Neural progenitor cell (in vitro differentiated cells): Measurements from ENCODE around the gene GTPBP10. TPM values are rescaled to one million over a fixed set of nuclear protein-coding genes. Genes with fewer than 3 reads are reported as not detected.

ENCODE experiments used
- DNase-seq: peaks from one replicate; pipeline ENCODE4 v3.0.0-alpha.2; 2016; ENCODE audit warnings: low spot score
- H2AFZ ChIP-seq: fragments of 200-600 bp; sonication (generic); replicated peaks from 2 replicates; pipeline ENCODE4 v1.6.1; 2016; ENCODE audit warnings: antibody characterized with exemption
- H3F3A ChIP-seq: fragments of 200-600 bp; sonication (generic); 2 replicates; pipeline ENCODE4 v1.6.1; 2016; ENCODE audit warnings: antibody characterized with exemption, low read depth
- H3K27ac ChIP-seq: fragments of 200-600 bp; sonication (generic); 2 replicates; pipeline ENCODE4 v1.5.1; 2016; ENCODE audit warnings: mild to moderate bottlenecking
- H3K27me3 ChIP-seq: fragments of 200-600 bp; sonication (generic); 2 replicates; pipeline ENCODE4 v1.6.1; 2016; ENCODE audit warnings: mild to moderate bottlenecking, moderate library complexity
- H3K36me3 ChIP-seq: fragments of 200-600 bp; sonication (generic); 2 replicates; pipeline ENCODE4 v1.5.1; 2016
- H3K4me1 ChIP-seq: fragments of 200-600 bp; sonication (generic); 2 replicates; pipeline ENCODE4 v1.6.1; 2016; ENCODE audit warnings: mixed run types
- H3K4me2 ChIP-seq: fragments of 200-600 bp; sonication (generic); 2 replicates; pipeline ENCODE4 v1.6.1; 2016
- H3K4me3 ChIP-seq: fragments of 200-600 bp; sonication (generic); 2 replicates; pipeline ENCODE4 v1.5.1; 2016
- H3K79me2 ChIP-seq: fragments of 200-600 bp; sonication (generic); 2 replicates; pipeline ENCODE4 v1.6.1; 2016; ENCODE audit warnings: low read depth
- H3K9ac ChIP-seq: fragments of 200-600 bp; sonication (generic); 2 replicates; pipeline ENCODE4 v1.6.1; 2016
- H3K9me3 ChIP-seq: fragments of 200-600 bp; sonication (generic); 2 replicates; pipeline ENCODE4 v1.5.1; 2016; ENCODE audit warnings: low read depth
- H4K20me1 ChIP-seq: fragments of 200-600 bp; sonication (generic); 2 replicates; pipeline ENCODE4 v1.6.1; 2016; ENCODE audit warnings: low read depth
- H3K27ac Mint-ChIP-seq: 3 replicates; pipeline ENCODE4 v1.8.0; 2021; ENCODE audit warnings: mixed read lengths
- H3K27me3 Mint-ChIP-seq: 2 replicates; pipeline ENCODE4 v1.8.0; 2022; ENCODE audit warnings: low read depth, mild to moderate bottlenecking, inconsistent platforms, moderate library complexity, mixed read lengths; ENCODE audit not compliant: insufficient read depth
- H3K36me3 Mint-ChIP-seq: 3 replicates; pipeline ENCODE4 v1.8.0; 2021; ENCODE audit warnings: mixed read lengths
- H3K4me1 Mint-ChIP-seq: 3 replicates; pipeline ENCODE4 v1.8.0; 2021; ENCODE audit warnings: mixed read lengths
- H3K4me3 Mint-ChIP-seq: 3 replicates; pipeline ENCODE4 v1.8.0; 2021; ENCODE audit warnings: mild to moderate bottlenecking, moderate library complexity, mixed read lengths
- H3K9me3 Mint-ChIP-seq: 3 replicates; pipeline ENCODE4 v1.8.0; 2020; ENCODE audit warnings: mixed read lengths
- CTCF ChIP-seq: fragments of 200-600 bp; sonication (generic); IDR thresholded peaks from 2 replicates; pipeline ENCODE4 v1.5.1; 2017; ENCODE audit warnings: antibody characterized with exemption, mild to moderate bottlenecking
- EZH2 ChIP-seq: fragments of 200-600 bp; sonication (generic); IDR thresholded peaks from 2 replicates; pipeline ENCODE4 v1.6.1; 2017; ENCODE audit warnings: antibody characterized with exemption, mild to moderate bottlenecking, moderate library complexity
- EZH2phosphoT487 ChIP-seq: fragments of 200-600 bp; sonication (generic); IDR thresholded peaks from 2 replicates; pipeline ENCODE4 v1.6.1; 2017; ENCODE audit warnings: antibody characterized with exemption
- total RNA-seq: library from RNA; depleted of rRNA; stranded (reverse); fragments of >200 nt; gene quantifications from 2 replicates; pipeline ENCODE4 v1.2.3, GENCODE V29; 2015; ENCODE audit warnings: low replicate concordance

GTPBP10 gene
- total RNA-seq, 1 donor from 2014 or later, result 29.9 TPM

GRCh38 chr7:90408142-90408541 is 61.6 kb downstream of the GTPBP10 start:
- Histone ChIP-seq H2AFZ (no peak overlapping the region), H3K4me1 (peaks cover 5% of the 10 kb centered on the region), H3K4me3 (no peak overlapping the region), H3K9ac (no peak overlapping the region), H3K9me3 (no peaks in the 10 kb centered on the region), H3K79me2 (peaks cover 49% of the 10 kb centered on the region), H3F3A (peaks cover 8% of the 10 kb centered on the region), H3K27me3 (no peaks in the 10 kb centered on the region), H3K4me2 (no peak overlapping the region), H3K36me3 (peaks cover 6% of the 10 kb centered on the region), H4K20me1 (peaks cover 22% of the 10 kb centered on the region), H3K27ac (no peak overlapping the region)
- peaks cover 5% of the 10 kb centered on the region for H3K4me1 Mint-ChIP-seq
- no peaks in the 10 kb centered on the region for H3K9me3 Mint-ChIP-seq
- no peaks in the 10 kb centered on the region for H3K27me3 Mint-ChIP-seq
- no peak overlapping the region for H3K27ac Mint-ChIP-seq
- H3K36me3 Mint-ChIP-seq, result peaks cover 21% of the 10 kb centered on the region
- no peak for DNase-seq
- H3K4me3 Mint-ChIP-seq, result no peak overlapping the region
- TF ChIP-seq EZH2phosphoT487 (no peak), CTCF (no peak), EZH2 (no peak)

- no peak overlapping the region for H3K27ac ChIP-seq
- Mint-ChIP-seq H3K9me3 (no peaks in the 10 kb centered on the region), H3K27me3 (no peaks in the 10 kb centered on the region), H3K36me3 (peaks cover 23% of the 10 kb centered on the region), H3K27ac (no peak overlapping the region), H3K4me1 (peaks cover 2% of the 10 kb centered on the region), H3K4me3 (no peak overlapping the region)
- peaks cover 55% of the 10 kb centered on the region for H3K79me2 ChIP-seq
- no peaks in the 10 kb centered on the region for H3K4me1 ChIP-seq
- H3K9ac ChIP-seq, result no peak overlapping the region
- no peaks in the 10 kb centered on the region for H3K27me3 ChIP-seq
- no peaks in the 10 kb centered on the region for H3K9me3 ChIP-seq
- H3F3A ChIP-seq, result no peaks in the 10 kb centered on the region
- TF ChIP-seq EZH2phosphoT487 (no peak), CTCF (no peak), EZH2 (no peak)
- DNase-seq, result no peak
- H3K4me2 ChIP-seq, result no peak overlapping the region
- H4K20me1 ChIP-seq, result peaks cover 28% of the 10 kb centered on the region
- peaks cover 17% of the 10 kb centered on the region for H3K36me3 ChIP-seq
- no peak overlapping the region for H3K4me3 ChIP-seq
- H2AFZ ChIP-seq, result no peak overlapping the region
Measured at GRCh38 chr7:90409667-90410066, 63.2 kb downstream of the GTPBP10 start.

DNA sequence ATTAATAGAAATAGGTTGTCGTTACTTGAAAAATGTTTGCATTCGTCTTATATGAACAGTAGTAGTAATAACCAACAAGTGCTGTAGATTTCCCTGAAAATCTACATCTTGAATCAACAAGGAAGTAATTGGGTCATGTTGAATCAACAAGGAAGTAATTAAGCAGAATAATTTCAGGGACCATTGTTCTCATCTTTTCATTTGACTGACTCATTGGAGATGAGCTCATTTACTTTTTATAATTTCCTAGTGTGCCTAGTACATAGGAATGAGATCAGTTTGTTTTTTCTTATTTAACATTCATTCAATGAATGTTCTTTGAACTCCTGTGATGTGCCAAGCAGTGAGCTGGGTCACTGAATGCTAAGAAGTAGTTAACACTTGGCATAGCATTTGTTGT is 65.0 kb downstream of the GTPBP10 start:
- peaks cover 23% of the 10 kb centered on the region for H3K36me3 Mint-ChIP-seq
- Histone ChIP-seq H3K4me2 (no peak overlapping the region), H3K36me3 (peaks cover 14% of the 10 kb centered on the region), H3K9me3 (no peaks in the 10 kb centered on the region), H3K4me3 (no peak overlapping the region), H3K4me1 (no peaks in the 10 kb centered on the region), H3K79me2 (peaks cover 39% of the 10 kb centered on the region), H3K9ac (no peak overlapping the region), H3K27ac (no peak overlapping the region), H4K20me1 (peaks cover 28% of the 10 kb centered on the region), H2AFZ (no peak overlapping the region), H3F3A (no peaks in the 10 kb centered on the region), H3K27me3 (no peaks in the 10 kb centered on the region)
- H3K4me1 Mint-ChIP-seq, result no peaks in the 10 kb centered on the region
- TF ChIP-seq EZH2phosphoT487 (no peak), CTCF (no peak), EZH2 (no peak)
- H3K27me3 Mint-ChIP-seq, result no peaks in the 10 kb centered on the region
- DNase-seq, result no peak
- no peak overlapping the region for H3K27ac Mint-ChIP-seq
- no peaks in the 10 kb centered on the region for H3K9me3 Mint-ChIP-seq
- no peak overlapping the region for H3K4me3 Mint-ChIP-seq
